SK-N-MC (cell line): ENCODE results near the gene OR5D13.

Experiments used
- DNase-seq: peaks from one replicate; pipeline ENCODE4 v3.0.0-alpha.2; 2011; ENCODE audit warnings: low read depth, low spot score
- H3K27ac ChIP-seq: fragments of 200-600 bp; sonication (generic); 2 replicates; pipeline ENCODE4 v1.5.1; 2016; ENCODE audit warnings: mixed run types
- H3K36me3 ChIP-seq: fragments of 200-600 bp; sonication (generic); 2 replicates; pipeline ENCODE4 v1.6.1; 2017; ENCODE audit warnings: antibody characterized with exemption, low read length, mixed read lengths; ENCODE audit not compliant: insufficient read depth
- H3K4me3 ChIP-seq: fragments of 200-600 bp; sonication (generic); 2 replicates; pipeline ENCODE4 v1.5.1; 2016
- H3K9ac ChIP-seq: fragments of 200-600 bp; sonication (generic); 2 replicates; pipeline ENCODE4 v1.8.0; 2017; ENCODE audit warnings: mixed run types, mixed read lengths; ENCODE audit not compliant: insufficient read length
- H3K9me3 ChIP-seq: fragments of 200-600 bp; sonication (generic); 2 replicates; pipeline ENCODE4 v1.6.1; 2017; ENCODE audit warnings: low read depth, mild to moderate bottlenecking, antibody characterized with exemption, low read length, moderate library complexity, mixed read lengths
- EZH2 ChIP-seq: fragments of 200-600 bp; sonication (generic); IDR thresholded peaks from one replicate; pipeline ENCODE4 v1.6.1; 2017; ENCODE audit warnings: antibody characterized with exemption
- FOXP2 ChIP-seq: optimal IDR thresholded peaks from 2 replicates; pipeline ENCODE3; 2011; ENCODE audit warnings: mild to moderate bottlenecking, moderate library complexity; ENCODE audit not compliant: insufficient read depth; ENCODE audit errors: extremely low read length, control extremely low read depth
- POLR2AphosphoS5 ChIP-seq: IDR thresholded peaks from 2 replicates; pipeline ENCODE4 v1.6.1; 2012; ENCODE audit warnings: mild to moderate bottlenecking, low read depth, low read length, borderline replicate concordance

Gene OR5D13, protein sequence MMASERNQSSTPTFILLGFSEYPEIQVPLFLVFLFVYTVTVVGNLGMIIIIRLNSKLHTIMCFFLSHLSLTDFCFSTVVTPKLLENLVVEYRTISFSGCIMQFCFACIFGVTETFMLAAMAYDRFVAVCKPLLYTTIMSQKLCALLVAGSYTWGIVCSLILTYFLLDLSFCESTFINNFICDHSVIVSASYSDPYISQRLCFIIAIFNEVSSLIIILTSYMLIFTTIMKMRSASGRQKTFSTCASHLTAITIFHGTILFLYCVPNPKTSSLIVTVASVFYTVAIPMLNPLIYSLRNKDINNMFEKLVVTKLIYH

GRCh38 chr11:55773138-55773537 is at the start of gene OR5D13:
TSS of gene OR5D13 (plus strand) at chr11:55773438. CDS start at chr11:55773438, 0 bp downstream.
- Histone ChIP-seq H3K9ac (no peak within 1 kb of the TSS), H3K4me3 (no peak within 1 kb of the TSS), H3K9me3 (no peaks in the 10 kb centered on the region), H3K27ac (no peak within 1 kb of the TSS), H3K36me3 (no peaks in the 10 kb centered on the region)
- no peak for TF ChIP-seq FOXP2
- no peak for TF ChIP-seq POLR2AphosphoS5
- no peak for TF ChIP-seq EZH2
- no peak for DNase-seq

- Histone ChIP-seq H3K9me3 (no peaks in the 10 kb centered on the region), H3K36me3 (no peaks in the 10 kb centered on the region), H3K4me3 (no peak overlapping the region), H3K9ac (no peak overlapping the region), H3K27ac (no peak overlapping the region)
- TF ChIP-seq POLR2AphosphoS5, result no peak
- no peak for TF ChIP-seq FOXP2
- no peak for TF ChIP-seq EZH2
- no peak for DNase-seq
Measured at GRCh38 chr11:55726715-55727324, 46.4 kb upstream of the OR5D13 start.

GRCh38 chr11:55732936-55733335 is 40.3 kb upstream of the OR5D13 start:
- Histone ChIP-seq H3K4me3 (no peak overlapping the region), H3K27ac (no peak overlapping the region), H3K36me3 (no peaks in the 10 kb centered on the region), H3K9me3 (no peaks in the 10 kb centered on the region), H3K9ac (no peak overlapping the region)
- DNase-seq, result no peak
- TF ChIP-seq FOXP2 (no peak), POLR2AphosphoS5 (no peak), EZH2 (no peak)

DNA sequence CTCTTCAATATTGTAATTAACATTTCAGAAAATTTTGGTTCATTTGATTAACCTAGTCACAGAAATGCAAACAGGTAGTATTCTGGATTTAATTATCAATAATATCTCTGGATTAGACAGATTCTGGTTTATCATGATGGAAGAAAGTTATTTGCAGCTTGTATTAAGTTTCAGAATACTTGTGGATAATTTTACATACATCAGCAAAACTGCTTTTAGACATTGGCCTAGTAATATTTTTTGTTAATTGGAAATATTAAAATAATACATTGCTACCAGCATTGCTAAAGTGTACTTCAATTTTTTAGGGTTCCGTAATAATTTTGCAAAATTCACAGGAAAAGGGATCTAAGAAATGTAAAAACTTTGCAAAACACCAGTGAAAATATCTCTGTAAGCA is 18.4 kb downstream of the OR5D13 start:
- no peak for DNase-seq
- Histone ChIP-seq H3K9me3 (no peaks in the 10 kb centered on the region), H3K27ac (no peak overlapping the region), H3K9ac (no peak overlapping the region), H3K4me3 (no peak overlapping the region), H3K36me3 (no peaks in the 10 kb centered on the region)
- no peak for TF ChIP-seq EZH2
- no peak for TF ChIP-seq FOXP2
- no peak for TF ChIP-seq POLR2AphosphoS5

- Histone ChIP-seq H3K9me3 (no peaks in the 10 kb centered on the region), H3K4me3 (no peak overlapping the region), H3K36me3 (no peaks in the 10 kb centered on the region), H3K27ac (no peak overlapping the region), H3K9ac (no peak overlapping the region)
- DNase-seq, result no peak
- TF ChIP-seq POLR2AphosphoS5, result no peak
- no peak for TF ChIP-seq EZH2
- TF ChIP-seq FOXP2, result no peak
Measured at GRCh38 chr11:55793321-55793720, 20.1 kb downstream of the OR5D13 start.

GRCh38 chr11:55795256-55795655 is 22.0 kb downstream of the OR5D13 start, which contains the start of gene OR5D14:
TSS of gene OR5D14 (plus strand) at chr11:55795556. CDS start at chr11:55795556, 0 bp downstream.
- Histone ChIP-seq H3K9me3 (no peaks in the 10 kb centered on the region), H3K27ac (no peak within 1 kb of the TSS), H3K36me3 (no peaks in the 10 kb centered on the region), H3K9ac (no peak within 1 kb of the TSS), H3K4me3 (no peak within 1 kb of the TSS)
- no peak for DNase-seq
- TF ChIP-seq EZH2, result no peak
- no peak for TF ChIP-seq POLR2AphosphoS5
- TF ChIP-seq FOXP2, result no peak

GRCh38 chr11:55806248-55806647 is 33.0 kb downstream of the OR5D13 start:
- Histone ChIP-seq H3K4me3 (no peak overlapping the region), H3K9me3 (no peaks in the 10 kb centered on the region), H3K9ac (no peak overlapping the region), H3K27ac (no peak overlapping the region), H3K36me3 (no peaks in the 10 kb centered on the region)
- no peak for TF ChIP-seq EZH2
- TF ChIP-seq POLR2AphosphoS5, result no peak
- no peak for TF ChIP-seq FOXP2
- DNase-seq, result no peak

DNA sequence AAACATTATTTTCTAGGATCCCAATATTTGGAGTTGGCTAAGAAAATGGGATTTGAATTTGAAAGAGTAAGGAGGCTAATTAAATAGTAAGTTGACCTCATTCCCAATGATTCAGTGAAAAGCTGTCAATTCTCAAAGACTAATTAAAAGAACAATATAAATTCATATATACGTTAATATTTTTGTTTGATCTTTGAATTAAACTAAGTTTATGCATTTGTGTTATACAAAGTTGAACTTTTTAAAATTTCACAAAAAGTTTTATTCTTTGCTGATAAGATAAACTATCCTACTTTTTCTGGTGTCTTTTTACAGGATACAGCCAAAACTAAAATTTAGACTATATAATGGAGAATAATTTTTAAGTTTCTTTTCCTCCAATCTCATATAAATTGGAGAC is 37.8 kb downstream of the OR5D13 start, which contains the start of gene OR5L1:
Gene OR5L1, plus strand, starts transcription at position 301 of the 400 bp plus-strand sequence. CDS start 100 bp downstream, outside the sequence.
- TF ChIP-seq FOXP2 (no peak), POLR2AphosphoS5 (no peak), EZH2 (no peak)
- no peaks in the 10 kb centered on the region for H3K9me3 ChIP-seq
- no peak for DNase-seq

DNA sequence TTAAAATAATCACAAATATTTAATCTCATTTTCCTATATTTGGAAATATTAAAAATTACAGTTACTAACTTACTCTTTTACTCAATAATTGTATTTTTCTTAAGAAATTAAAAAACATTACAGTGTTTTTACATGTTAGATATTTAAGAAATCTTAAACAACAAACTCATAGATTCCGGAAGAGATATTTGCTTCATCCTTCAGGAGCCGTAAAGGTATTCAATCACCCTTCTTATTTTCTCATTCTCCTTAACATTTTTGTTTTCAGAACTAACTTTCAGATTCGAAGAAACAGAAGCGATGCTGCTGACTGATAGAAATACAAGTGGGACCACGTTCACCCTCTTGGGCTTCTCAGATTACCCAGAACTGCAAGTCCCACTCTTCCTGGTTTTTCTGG is 46.1 kb downstream of the OR5D13 start, which contains the start of gene OR5D18:
Gene OR5D18, plus strand, starts transcription at position 301 of the 400 bp plus-strand sequence. Its CDS starts 0 bp downstream, at position 301.
- no peak within 1 kb of the TSS for H3K4me3 ChIP-seq
- H3K9me3 ChIP-seq, result no peaks in the 10 kb centered on the region
- no peaks in the 10 kb centered on the region for H3K36me3 ChIP-seq
- H3K9ac ChIP-seq, result no peak within 1 kb of the TSS
- TF ChIP-seq POLR2AphosphoS5 (no peak), FOXP2 (no peak), EZH2 (no peak)
- no peak within 1 kb of the TSS for H3K27ac ChIP-seq
- DNase-seq, result no peak

More for the DNA sequence above, 37.8 kb downstream of the OR5D13 start, which contains the start of gene OR5L1:
- Histone ChIP-seq H3K4me3 (no peak within 1 kb of the TSS), H3K27ac (no peak within 1 kb of the TSS), H3K36me3 (no peaks in the 10 kb centered on the region), H3K9ac (no peak within 1 kb of the TSS)
